EH (cell line): ENCODE data around the gene FUZ.
A peak's percentile ranks its signal among the peaks of the same experiment; 100 is the strongest.

Experiments
- DNase-seq: peaks from one replicate; pipeline ENCODE4 v3.0.0-alpha.2; 2015; ENCODE audit warnings: low read depth

FUZ gene

DNA sequence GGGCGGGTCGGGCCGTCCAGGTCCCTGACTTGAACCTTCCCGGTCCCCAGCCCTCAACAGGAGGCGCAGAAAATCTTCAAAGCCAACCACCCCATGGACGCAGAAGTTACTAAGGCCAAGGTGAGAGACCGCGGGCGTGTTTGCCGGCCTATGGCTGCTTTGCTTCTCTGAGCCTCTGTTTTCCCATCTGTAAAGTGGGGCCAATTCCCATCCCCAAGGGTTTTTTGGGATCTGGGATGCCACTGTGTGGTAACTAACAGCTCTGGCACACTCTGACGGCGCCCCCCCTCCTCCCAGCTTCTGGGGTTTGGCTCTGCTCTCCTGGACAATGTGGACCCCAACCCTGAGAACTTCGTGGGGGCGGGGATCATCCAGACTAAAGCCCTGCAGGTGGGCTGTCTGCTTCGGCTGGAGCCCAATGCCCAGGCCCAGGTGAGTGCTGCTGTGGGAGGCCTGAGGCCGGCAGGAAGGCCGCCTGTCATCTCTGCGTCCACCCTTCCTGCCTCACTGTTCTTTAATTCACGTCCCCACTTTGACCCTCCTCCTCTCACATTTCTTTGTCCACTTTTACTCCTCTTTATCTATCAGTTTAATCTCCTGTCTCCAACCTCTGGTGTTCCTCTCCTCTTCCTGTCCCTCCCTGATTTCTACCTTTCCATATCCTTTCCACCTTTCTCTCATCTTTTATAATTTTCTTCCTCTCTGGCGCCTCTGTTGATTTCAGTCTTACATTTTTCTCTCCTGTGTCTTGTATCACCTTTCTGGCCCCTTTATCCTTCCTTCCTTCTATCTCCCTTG, 7.1 kb downstream of the FUZ start:
- DNase-seq = no peak

DNA sequence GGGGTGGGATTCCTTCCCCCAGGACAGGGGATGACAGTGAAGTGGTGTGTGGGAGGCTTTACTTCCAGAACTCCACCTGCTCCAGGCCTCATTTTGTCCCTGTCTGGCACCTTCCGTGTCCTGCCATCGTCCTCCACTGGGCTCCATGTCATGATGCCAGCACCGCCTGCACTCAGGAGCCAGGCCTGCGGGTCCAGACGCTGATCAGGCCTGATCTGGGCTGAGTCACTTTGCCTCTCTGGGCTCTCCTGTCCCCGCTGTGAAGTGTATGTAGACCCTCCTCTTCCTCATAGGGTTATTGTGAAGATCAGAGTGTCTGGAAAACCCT, 9.6 kb downstream of the FUZ start:
- no peak for DNase-seq

- DNase-seq = no peak
These were observed 10.1 kb downstream of the FUZ start for GRCh38 chr19:49802836-49803528.

DNA sequence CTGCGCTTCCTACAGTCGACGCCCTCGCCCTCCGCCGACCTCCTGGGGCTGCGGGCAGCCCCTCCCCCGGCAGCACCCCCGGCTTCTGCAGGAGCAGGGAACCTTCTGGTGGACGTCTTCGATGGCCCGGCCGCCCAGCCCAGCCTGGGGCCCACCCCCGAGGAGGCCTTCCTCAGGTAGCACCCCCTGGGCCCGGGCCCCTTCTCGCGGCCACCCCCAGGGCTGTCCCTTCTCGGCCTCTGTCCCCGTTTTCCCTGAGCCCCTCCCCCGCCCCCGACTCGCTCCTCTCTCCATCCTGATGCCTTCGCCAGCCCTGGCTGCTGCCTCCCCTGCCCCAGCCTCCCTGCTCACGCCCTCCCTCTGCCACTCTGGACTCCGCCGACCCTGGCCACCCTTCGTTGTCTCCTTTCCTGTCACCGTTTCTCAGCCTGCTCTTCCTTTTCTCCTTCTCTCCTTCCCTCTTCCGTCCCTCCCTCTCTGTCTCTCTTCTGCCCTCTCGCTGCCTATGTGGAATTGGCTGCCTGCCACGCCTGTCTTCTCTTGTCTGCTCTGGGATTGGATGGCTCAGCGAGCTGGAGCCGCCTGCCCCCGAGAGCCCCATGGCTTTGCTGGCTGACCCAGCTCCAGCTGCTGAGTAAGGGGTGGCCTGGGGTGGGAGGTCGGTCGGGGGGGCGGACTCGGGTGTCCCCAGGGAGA, 11.0 kb downstream of the FUZ start:
- DNase-seq = peak; percentile 91

DNA sequence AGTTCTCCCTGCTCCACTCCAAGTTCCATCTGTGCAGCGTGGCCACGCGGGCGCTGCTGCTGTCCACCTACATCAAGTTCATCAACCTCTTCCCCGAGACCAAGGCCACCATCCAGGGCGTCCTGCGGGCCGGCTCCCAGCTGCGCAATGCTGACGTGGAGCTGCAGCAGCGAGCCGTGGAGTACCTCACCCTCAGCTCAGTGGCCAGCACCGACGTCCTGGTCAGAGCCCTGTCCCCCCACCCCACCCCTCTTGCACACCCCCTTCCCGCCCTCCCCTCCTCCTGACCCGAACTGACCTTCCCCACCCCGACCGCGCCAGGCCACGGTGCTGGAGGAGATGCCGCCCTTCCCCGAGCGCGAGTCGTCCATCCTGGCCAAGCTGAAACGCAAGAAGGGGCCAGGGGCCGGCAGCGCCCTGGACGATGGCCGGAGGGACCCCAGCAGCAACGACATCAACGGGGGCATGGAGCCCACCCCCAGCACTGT, 11.6 kb downstream of the FUZ start:
- no peak for DNase-seq

DNA sequence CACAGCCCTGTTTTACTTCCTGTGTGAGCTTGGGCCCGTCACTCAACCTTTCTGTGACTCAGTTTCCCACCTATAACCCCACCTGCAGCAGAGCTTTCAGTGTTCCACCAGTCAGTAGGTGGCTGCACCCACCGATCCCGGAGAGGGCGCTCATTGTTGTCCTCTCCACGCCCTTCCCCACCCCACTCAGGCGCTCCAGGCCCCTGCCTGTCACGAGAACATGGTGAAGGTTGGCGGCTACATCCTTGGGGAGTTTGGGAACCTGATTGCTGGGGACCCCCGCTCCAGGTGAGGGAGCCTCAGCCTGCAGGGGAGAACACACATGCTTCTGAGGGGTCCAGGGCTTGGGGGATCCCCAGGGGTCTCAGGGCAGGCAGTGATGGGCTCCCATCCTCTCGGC, 12.3 kb downstream of the FUZ start:
- no peak for DNase-seq

- DNase-seq = no peak
These were observed 13.2 kb downstream of the FUZ start for GRCh38 chr19:49799798-49800376.

- no peak for DNase-seq
These were observed 13.8 kb downstream of the FUZ start for GRCh38 chr19:49799271-49799797.

DNA sequence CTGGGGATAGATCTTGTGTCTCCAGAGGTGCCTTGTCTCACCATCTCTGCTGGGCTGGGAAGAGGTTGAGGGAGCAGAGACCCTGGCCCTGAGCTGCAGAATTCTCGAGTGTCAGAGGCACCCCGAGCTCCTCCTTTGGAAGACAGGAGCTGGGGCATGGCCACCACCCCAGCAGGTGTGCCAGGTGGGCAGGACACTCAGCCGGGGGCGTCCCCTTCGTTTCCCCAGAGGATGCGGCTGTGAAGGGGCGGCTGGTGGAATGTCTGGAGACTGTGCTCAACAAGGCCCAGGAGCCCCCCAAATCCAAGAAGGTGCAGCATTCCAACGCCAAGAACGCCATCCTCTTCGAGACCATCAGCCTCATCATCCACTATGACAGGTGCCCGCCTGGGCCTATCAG, 14.5 kb downstream of the FUZ start:
- DNase-seq = no peak

- DNase-seq = no peak
These were observed 17.5 kb downstream of the FUZ start for GRCh38 chr19:49795615-49796014.

GRCh38 chr19:49793561-49793840, 19.6 kb downstream of the FUZ start:
- peak; percentile 68 for DNase-seq

- no peak for DNase-seq
These were observed 20.1 kb downstream of the FUZ start for GRCh38 chr19:49792829-49793560.

DNA sequence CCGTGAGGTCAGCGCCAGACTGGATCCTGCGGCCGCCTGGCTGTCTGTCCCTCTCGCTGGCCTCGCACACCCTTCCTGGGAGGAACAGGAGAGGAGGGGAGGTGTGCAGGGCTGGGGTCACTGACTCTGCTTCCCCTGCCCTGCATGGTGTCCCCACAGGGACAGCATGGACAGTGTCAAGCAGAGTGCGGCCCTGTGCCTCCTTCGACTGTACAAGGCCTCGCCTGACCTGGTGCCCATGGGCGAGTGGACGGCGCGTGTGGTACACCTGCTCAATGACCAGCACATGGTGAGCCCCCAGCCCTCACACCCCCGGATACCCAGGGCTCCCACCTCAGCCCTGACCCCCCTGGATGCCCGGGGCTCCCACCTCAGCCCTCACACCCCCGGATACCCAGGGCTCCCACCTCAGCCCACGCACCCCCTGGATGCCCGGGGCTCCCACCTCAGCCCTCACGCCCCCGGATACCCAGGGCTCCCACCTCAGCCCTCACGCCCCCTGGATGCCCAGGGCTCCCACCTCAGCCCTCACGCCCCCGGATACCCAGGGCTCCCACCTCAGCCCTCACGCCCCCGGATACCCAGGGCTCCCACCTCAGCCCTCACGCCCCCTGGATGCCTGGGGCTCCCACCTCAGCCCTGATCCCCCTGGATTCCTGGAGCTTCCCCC, 21.2 kb downstream of the FUZ start:
- DNase-seq = no peak

DNA sequence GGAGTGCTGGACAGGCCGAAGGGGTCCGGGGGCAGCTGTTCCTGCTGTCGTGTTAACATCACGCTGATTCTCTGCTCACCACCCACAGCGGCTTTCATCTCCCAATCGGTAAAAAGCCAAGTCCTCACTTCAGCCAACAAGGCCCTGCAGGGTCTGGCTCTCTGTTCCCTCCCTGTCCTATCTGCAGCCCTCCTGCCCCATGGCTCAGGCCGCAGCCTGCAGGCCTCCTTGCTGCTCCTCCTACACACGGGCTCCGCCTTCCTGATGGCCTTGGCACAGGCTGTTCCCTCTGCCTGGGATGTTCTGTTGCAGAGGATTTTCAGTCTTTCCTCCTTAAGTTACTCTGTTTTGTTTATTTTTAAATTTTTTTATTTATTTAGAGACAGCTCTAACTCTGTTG, 22.2 kb downstream of the FUZ start:
- DNase-seq = peak; percentile 15

GRCh38 chr19:49788857-49789256, 24.2 kb downstream of the FUZ start:
- no peak for DNase-seq

DNA sequence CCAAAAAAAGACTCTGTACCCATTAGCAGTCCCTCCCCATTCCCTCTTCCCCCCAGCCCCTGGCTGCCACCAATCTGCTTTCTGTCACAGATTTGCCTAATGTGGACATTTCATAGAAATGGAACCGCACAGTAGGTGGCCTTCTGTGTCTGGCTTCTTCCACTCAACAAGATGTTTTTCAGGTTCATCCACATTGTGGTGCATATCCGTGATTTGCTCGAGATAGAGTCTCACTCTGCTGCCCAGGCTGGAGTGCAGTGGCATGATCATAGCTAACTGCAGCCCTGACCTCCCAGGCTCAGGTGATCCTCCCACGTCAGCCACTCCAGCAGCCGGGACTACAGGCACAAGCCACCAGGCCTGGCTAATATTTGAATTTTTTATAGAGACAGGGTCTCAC, 25.3 kb downstream of the FUZ start:
- no peak for DNase-seq

- peak; percentile 70 for DNase-seq
These were observed 26.7 kb downstream of the FUZ start for GRCh38 chr19:49786376-49786820.

- no peak for DNase-seq
These were observed 30.6 kb downstream of the FUZ start for GRCh38 chr19:49782515-49782914.

- no peak for DNase-seq
These were observed 31.7 kb downstream of the FUZ start for GRCh38 chr19:49781394-49781793.

- DNase-seq = no peak
These were observed 32.2 kb downstream of the FUZ start for GRCh38 chr19:49780861-49781260.
